ENCODE data around the gene STK38L.
A peak's percentile ranks its signal among the peaks of the same experiment; 100 is the strongest.

Gene STK38L

GRCh38 chr12:27280412-27280811, 36.3 kb downstream of the STK38L start:
- DNase-seq = no peak

- DNase-seq = no peak
These were observed 38.7 kb downstream of the STK38L start for GRCh38 chr12:27282754-27283153.

DNA sequence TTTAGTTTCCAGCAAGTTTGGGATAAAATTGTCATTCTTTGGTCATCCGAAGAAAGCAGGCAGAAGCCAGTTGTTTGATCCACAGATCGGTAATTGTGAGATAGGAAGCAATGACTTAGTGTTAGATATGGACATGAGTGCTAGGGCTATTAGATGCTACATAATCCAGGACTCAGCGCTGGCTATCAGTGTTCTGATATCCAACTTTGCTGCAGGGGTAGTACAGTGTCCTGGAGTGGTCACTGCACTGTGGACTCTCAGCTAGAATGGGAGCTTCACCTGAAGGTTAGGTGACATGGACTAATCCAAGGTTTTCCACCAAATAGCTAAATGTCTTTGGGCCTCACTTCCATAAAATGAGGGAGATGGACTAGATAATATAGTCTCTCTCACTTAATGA, 39.9 kb downstream of the STK38L start:
- DNase-seq = no peak

GRCh38 chr12:27284751-27285150, 40.7 kb downstream of the STK38L start:
- no peak for DNase-seq

GRCh38 chr12:27285403-27285802, 41.3 kb downstream of the STK38L start:
- DNase-seq = no peak

DNA sequence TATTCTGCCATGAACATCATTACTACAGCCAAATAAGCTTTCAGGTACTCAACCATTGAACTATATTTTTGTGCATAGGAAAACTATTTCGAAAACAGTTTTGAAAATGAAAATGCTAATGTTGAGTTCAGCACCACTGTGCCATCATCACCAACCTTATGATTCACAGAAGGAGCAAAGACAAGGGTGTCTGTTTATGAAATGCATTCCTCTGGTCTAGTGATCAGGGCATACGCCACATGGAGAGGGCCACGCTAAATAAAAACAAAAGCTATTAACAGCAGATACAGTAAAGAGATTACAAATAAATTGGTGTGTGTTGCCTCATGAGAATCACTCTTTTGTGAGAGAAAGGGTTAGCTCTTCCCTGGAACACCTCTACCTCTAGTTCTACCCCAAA, 45.3 kb downstream of the STK38L start:
- no peak for DNase-seq

DNA sequence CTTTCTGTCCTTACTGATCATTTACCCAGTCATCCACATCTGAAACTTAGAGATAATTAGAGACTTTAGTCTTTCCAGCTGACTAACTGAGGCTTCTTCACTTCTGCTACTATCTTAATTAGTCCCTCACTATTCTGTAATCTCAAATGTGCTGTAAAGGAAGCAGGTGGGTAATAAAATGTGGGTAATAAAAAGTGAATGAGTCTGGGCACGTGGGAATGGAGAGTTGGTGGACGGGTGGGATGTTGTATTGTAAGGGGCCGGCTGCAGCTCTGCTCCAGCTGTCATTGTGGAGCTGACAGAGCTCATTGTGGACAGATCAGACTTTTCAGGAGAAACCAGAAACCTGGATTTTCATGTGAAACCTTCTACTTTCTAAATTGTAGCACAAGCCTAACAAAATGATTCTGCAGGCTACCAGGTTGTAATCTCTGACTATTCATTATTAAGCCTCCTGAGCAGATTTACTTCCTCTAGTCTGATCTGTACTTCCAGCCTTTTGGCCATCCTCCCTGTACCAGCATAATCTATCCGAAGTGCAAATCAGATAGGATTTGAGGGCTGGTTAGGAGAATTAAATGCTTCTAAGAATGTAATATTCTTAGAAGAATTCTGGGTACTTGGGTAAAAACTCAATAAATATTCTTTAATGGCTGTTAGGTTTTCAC, 46.5 kb downstream of the STK38L start:
- no peak for DNase-seq

GRCh38 chr12:27291862-27292261, 47.8 kb downstream of the STK38L start:
- DNase-seq = no peak

DNA sequence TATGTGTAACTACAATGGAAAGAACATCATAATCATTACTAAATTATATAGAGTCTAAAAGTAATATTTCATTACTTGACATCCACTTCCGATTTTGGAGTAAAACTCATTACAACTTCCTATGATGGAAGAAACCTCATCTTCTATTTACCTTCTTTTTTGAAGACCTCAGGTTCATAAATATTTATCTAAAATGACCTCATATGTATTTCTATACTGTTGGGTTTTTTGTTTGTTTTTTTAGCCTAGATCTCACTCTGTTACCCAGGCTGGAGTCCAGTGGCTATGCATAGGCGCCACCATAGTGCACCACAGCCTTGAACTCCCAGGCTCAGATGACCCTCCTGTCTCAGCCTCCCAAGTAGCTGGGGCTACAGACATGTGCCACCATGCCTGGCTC, 48.6 kb downstream of the STK38L start:
- no peak for DNase-seq

DNA sequence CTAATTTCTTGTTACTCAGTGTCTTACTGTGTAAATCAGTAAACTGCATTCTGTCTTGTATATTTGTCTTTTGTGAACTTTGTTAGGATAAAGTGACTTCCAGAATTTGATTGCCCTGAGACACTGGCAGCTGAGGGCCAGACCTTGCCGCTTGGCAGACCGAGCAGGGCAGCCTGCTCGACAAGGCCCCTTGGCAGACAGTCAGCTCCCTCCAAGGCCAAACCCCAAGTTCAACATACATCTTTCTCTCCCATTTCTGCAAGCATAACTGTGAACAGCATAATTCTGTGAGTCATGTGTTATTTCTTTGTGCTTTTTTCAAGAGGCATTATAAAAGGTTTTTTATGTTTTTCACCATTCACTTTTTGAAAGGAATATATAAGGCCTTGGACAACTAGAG, 49.4 kb downstream of the STK38L start:
- no peak for DNase-seq

DNA sequence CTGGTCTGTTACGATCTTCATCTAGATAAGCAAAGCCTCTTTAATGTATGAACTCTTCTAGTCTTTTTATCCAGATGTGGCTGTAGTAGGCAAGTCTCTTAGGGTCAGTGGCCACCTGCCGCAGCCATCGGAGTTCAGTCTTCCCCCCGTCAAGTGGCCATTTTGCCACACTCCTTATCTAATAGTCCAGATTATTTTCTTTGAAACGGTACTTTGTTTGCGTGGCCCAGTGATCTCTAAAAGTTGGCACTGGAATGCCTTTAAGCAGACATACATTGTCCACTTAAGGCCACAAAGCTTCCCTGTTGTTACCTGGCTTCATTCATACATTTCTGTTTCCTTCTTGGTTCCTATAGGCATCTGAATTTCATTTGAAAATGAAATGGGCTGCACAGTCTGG, 52.6 kb downstream of the STK38L start:
- no peak for DNase-seq

- DNase-seq = no peak
These were observed 53.5 kb downstream of the STK38L start for GRCh38 chr12:27297566-27297965.

- DNase-seq = no peak
These were observed 55.0 kb downstream of the STK38L start for GRCh38 chr12:27299102-27299501.

DNA sequence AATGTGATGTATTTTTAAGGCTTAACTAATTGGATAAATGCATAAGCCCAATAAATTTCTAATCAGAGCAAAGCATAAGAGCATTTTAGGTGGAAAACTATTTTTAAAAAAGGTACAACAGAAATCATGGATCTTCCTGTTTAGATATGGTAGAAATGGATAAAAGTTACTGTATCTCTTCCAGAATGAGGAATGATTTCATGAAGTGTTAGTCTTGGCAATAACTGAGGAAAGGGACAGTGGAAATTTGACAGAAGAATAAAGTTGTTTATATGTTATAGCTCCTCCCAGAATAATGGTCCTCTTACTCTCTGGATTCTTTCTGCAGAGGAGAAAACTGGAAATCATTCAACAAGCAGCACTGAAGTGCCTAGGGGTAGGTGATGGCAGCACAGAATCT, 56.1 kb downstream of the STK38L start:
- DNase-seq = no peak

- DNase-seq = no peak
These were observed 59.3 kb downstream of the STK38L start for GRCh38 chr12:27303139-27304111.

- DNase-seq = no peak
These were observed 60.8 kb downstream of the STK38L start for GRCh38 chr12:27304856-27305255.

- peak; percentile 73 for DNase-seq
These were observed 61.8 kb downstream of the STK38L start for GRCh38 chr12:27305673-27306456.

DNA sequence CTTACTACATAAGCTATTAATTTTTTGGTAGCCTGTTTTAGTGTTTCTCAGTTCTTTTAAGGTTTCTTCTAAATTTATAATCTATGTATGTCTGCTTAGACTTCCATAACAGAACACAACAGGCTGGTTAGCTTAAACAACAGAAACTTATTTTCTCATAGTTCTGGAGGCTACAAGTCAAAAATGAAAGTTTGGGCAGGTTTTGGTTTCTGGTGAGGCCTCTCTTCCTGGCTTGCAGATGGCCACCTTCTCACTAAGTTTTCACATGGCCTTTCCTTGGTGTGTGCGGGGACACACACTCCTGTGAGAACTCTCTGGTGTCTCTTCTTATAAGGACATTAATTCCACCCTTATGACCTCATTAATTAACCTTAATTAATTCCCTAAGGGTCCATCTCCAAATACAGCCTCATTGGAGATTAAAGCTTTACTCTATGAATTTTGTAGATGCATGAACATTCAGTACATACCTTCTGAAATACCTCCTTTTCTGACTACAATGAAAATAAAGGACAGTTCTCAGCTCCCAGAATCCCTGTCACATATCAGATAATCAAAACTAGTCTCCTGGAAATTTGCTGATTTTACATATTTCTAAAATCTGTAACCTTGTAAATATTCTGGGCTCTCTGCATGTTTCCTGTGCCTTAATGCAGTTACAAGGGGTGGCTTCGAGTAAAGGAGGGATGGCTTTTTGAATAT, 65.4 kb downstream of the STK38L start:
- DNase-seq = no peak

GRCh38 chr12:27309995-27310315, 65.9 kb downstream of the STK38L start:
- DNase-seq = no peak

GRCh38 chr12:27316947-27317346, 72.9 kb downstream of the STK38L start:
- DNase-seq = no peak

DNA sequence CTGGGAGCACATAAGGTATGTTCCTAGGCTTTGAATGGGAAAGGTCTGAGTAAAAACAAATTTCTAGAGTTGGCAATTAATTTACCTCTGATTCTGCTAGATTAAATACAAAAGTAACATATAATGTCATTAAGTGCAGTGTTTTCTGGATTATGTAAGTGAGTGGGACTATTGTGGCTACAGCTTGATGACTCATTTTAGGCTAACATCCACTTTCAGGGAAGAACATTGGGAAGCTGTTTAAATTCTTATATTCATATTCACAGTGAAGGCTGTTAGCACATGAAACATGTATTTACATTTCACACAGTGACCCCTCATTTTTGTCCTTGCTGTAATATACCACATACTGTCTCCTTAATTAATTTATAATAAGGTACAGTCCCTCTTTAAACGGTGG, 75.3 kb downstream of the STK38L start:
- DNase-seq = no peak

DNA sequence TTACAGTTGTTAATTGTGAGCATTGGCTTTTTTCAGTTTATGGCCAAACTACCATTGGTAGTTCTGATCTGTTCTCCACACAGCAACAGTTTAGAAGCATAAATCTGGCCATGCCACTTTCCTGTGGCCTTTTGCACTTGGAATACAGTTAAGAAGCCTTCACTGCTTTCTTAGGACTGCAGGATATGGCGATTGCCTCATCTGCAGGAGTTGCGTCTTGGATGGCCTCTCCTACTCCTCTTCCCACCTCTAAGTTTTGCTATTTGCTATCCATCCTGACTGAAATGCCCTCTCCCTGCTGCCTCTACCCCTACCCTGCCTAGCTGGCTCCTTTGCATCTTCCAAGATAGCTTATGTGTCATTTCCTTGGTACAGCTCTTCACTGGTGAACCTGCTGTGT, 75.8 kb downstream of the STK38L start:
- DNase-seq = no peak

GRCh38 chr12:27324530-27324929, 80.4 kb downstream of the STK38L start:
- DNase-seq = no peak
